Fibroblast of skin of left biceps (primary cell): ENCODE data around the gene CCNG1.
A peak's percentile ranks its signal among the peaks of the same experiment; 100 is the strongest.
"Not testable (repeated sequence)": the region's sequence is repeated elsewhere in the genome, so short reads cannot be mapped to it uniquely, and the experiment has no call there.

ENCODE experiments used
- DNase-seq, 2 experiments: peaks; one replicate each; pipeline ENCODE4 v3.0.0-alpha.2; 2013; ENCODE audit warnings: low read depth in 2 of 2

The CCNG1 gene

GRCh38 chr5:163444526-163444925 lies 7.1 kb downstream of the CCNG1 start:
- no peak for DNase-seq

- no peak for DNase-seq
These were observed 8.0 kb downstream of the CCNG1 start for GRCh38 chr5:163445345-163445744.

- DNase-seq = no peak
These were observed 9.8 kb downstream of the CCNG1 start for GRCh38 chr5:163447191-163447590.

GRCh38 chr5:163447875-163448274 lies 10.5 kb downstream of the CCNG1 start:
- no peak for DNase-seq

GRCh38 chr5:163448491-163448890 lies 11.1 kb downstream of the CCNG1 start:
- no peak for DNase-seq

- no peak for DNase-seq
These were observed 14.1 kb downstream of the CCNG1 start for GRCh38 chr5:163451489-163451888.

- no peak for DNase-seq
These were observed 16.3 kb downstream of the CCNG1 start for GRCh38 chr5:163453705-163454104.

GRCh38 chr5:163455406-163455805 lies 18.0 kb downstream of the CCNG1 start:
- DNase-seq = not testable (repeated sequence)

- no peak for DNase-seq
These were observed 18.7 kb downstream of the CCNG1 start for GRCh38 chr5:163456029-163456589.

- no peak for DNase-seq
These were observed 19.4 kb downstream of the CCNG1 start for GRCh38 chr5:163456840-163457239.

- DNase-seq = no peak
These were observed 21.5 kb downstream of the CCNG1 start for GRCh38 chr5:163458778-163459385.

GRCh38 chr5:163459462-163459818 lies 22.0 kb downstream of the CCNG1 start:
- no peak for DNase-seq

GRCh38 chr5:163459819-163460561 lies 22.6 kb downstream of the CCNG1 start, which contains the start of gene NUDCD2:
Gene NUDCD2, minus strand, starts transcription at chr5:163460102. Its CDS starts 52 bp downstream, at chr5:163460050.
- DNase-seq = peak; percentile 97 to 98

GRCh38 chr5:163460562-163461171 lies 23.3 kb downstream of the CCNG1 start, which contains the start of gene HMMR:
Gene HMMR, plus strand, starts transcription at chr5:163460632. Its CDS starts 61 bp downstream, at chr5:163460693.
- no peak for DNase-seq

- no peak for DNase-seq
These were observed 25.7 kb downstream of the CCNG1 start for GRCh38 chr5:163463063-163463435.

- DNase-seq = no peak
These were observed 30.3 kb downstream of the CCNG1 start for GRCh38 chr5:163467682-163468081.

- DNase-seq = no peak
These were observed 36.3 kb downstream of the CCNG1 start for GRCh38 chr5:163473635-163474243.

GRCh38 chr5:163475411-163475810 lies 38.0 kb downstream of the CCNG1 start:
- DNase-seq = no peak

GRCh38 chr5:163478126-163478981 lies 41.0 kb downstream of the CCNG1 start:
- DNase-seq = no peak

- no peak for DNase-seq
These were observed 41.5 kb downstream of the CCNG1 start for GRCh38 chr5:163478982-163479271.

- no peak for DNase-seq
These were observed 51.8 kb downstream of the CCNG1 start for GRCh38 chr5:163489055-163489744.
